NT2/D1 (cell line): ENCODE measurements around the gene KRTAP20-4.

Experiments
- SUZ12 ChIP-seq: IDR thresholded peaks from 2 replicates; pipeline ENCODE4 v1.6.1; 2011; ENCODE audit not compliant: insufficient read length, insufficient read depth; ENCODE audit errors: extremely low read depth
- YY1 ChIP-seq: IDR thresholded peaks from 2 replicates; pipeline ENCODE4 v1.6.1; 2011; ENCODE audit not compliant: insufficient read length, insufficient read depth
- ZNF274 ChIP-seq: IDR thresholded peaks from 2 replicates; pipeline ENCODE4 v1.6.1; 2011; ENCODE audit warnings: mild to moderate bottlenecking, low read depth, low read length

GRCh38 chr21:30629200-30629599 lies 8.8 kb downstream of the KRTAP20-4 start:
- no peak for TF ChIP-seq ZNF274
- TF ChIP-seq YY1 = no peak
- no peak for TF ChIP-seq SUZ12
